Measurements from ENCODE around the gene P2RX4.

GRCh38 chr12:121184425-121184824 lies 25.5 kb upstream of the P2RX4 start:
- TF ChIP-seq CTCF (IDR thresholded peaks at IDR 0.05; ENCODE audit: low read length): no peak
- TF ChIP-seq EZH2 (optimal IDR thresholded peaks at IDR 0.05; ENCODE audit: low read depth, low read length): no peak
- TF ChIP-seq EZH2phosphoT487 (IDR thresholded peaks at IDR 0.05; ENCODE audit: low read length): no peak
